Stomach (tissue), 9 donors: Measurements from ENCODE around the gene MSANTD4. TPM values are rescaled to one million over a fixed set of nuclear protein-coding genes. Genes with fewer than 3 reads are reported as not detected.
A peak's percentile ranks its signal among the peaks of the same experiment; 100 is the strongest.

ENCODE experiments used
- DNase-seq, 2 donors: peaks; one replicate each; pipeline versions ENCODE4 v3.0.0 to v3.0.0-alpha.2; 2013 to 2019
- H3K27ac ChIP-seq, 5 donors: fragments of 200-600 bp in 4 of 5; sonication (generic) in 4 of 5; one replicate each; pipeline ENCODE4 v1.5.1; 2013 to 2019; ENCODE audit warnings: mild to moderate bottlenecking in 1 of 5, moderate library complexity in 1 of 5
- H3K27me3 ChIP-seq, 3 donors: fragments of 200-600 bp; sonication (generic); one replicate each; pipeline ENCODE4 v1.5.1; 2017 to 2019; ENCODE audit warnings: mixed run types in 1 of 3
- H3K36me3 ChIP-seq, 4 donors: fragments of 200-600 bp; sonication (generic); 1 replicate in 3 of 4; 2 replicates in 1 of 4; pipeline ENCODE4 v1.5.1; 2016 to 2019
- H3K4me1 ChIP-seq, 4 donors: fragments of 200-600 bp; sonication (generic); one replicate each; pipeline ENCODE4 v1.5.1; 2016 to 2019
- H3K4me3 ChIP-seq, 4 donors: fragments of 200-600 bp; sonication (generic) in 3 of 4; one replicate each; pipeline ENCODE4 v1.5.1; 2016 to 2019; ENCODE audit warnings: mild to moderate bottlenecking in 1 of 4
- H3K9me3 ChIP-seq, 4 donors: fragments of 200-600 bp; sonication (generic); one replicate each; pipeline ENCODE4 v1.5.1; 2016 to 2019
- EP300 ChIP-seq: sonication (generic); formaldehyde crosslinking; IDR thresholded peaks from one replicate; pipeline ENCODE4 v1.6.1; 2017; ENCODE audit warnings: antibody characterized with exemption
- POLR2A ChIP-seq, 4 donors: fragments of 450-650 bp; IDR thresholded peaks; one replicate each; pipeline ENCODE4 v1.6.1; 2016; ENCODE audit warnings: antibody characterized with exemption in 4 of 4, control low read depth in 2 of 4, mild to moderate bottlenecking in 1 of 4, moderate library complexity in 1 of 4
- POLR2AphosphoS5 ChIP-seq, 3 donors: sonication (generic); formaldehyde crosslinking; IDR thresholded peaks; one replicate each; pipeline ENCODE4 v1.6.1; 2016; ENCODE audit warnings: antibody characterized with exemption in 3 of 3
- WGBS, 5 donors: extraction: QIAGEN DNeasy Blood & Tissue Kit in 3 of 5; methylation state at CpG; one replicate each; pipeline versions ENCODE4 v1.1.5 to v1.1.7; 2013 to 2018; 5-methylcytosine and 5-hydroxymethylcytosine counted together
- intact Hi-C: fragments of 100-400 bp; cut with DNase I; formaldehyde crosslinking; loops from one replicate; pipeline ENCODE4 v1.15.1; 2023; ENCODE audit warnings: low total_unique reads
- polyA plus RNA-seq, 3 donors: library from polyadenylated mRNA; stranded (reverse); fragments of 200-250 nt; gene quantifications; one replicate each; pipeline ENCODE4 v1.2.3, GENCODE V29; 2013
- total RNA-seq, 5 donors: library from RNA; depleted of rRNA; stranded (reverse); fragments of >200 nt; gene quantifications; one replicate each; pipeline versions ENCODE4 v1.1.0 to v1.2.3, GENCODE V29; 2014 to 2016
- TF ChIP-seq, protein P1 (sequence below), 7 experiments: fragments of 450-650 bp in 4 of 7; fragments of 200-600 bp in 3 of 7; sonication (generic) in 3 of 7; IDR thresholded peaks; one replicate each; pipeline ENCODE4 v1.5.1; 2016 to 2019; ENCODE audit warnings: antibody characterized with exemption in 7 of 7, control low read depth in 2 of 7, mild to moderate bottlenecking in 1 of 7
- donor health status: healthy with polysubstance abuse.
- donor health status: Bipolar disorder and iron deficiency.
- donor health status: healthy.

MSANTD4 gene
- total and polyA plus RNA-seq, 8 donors: 0.87 to 41.4 (median 5.9) TPM

DNA sequence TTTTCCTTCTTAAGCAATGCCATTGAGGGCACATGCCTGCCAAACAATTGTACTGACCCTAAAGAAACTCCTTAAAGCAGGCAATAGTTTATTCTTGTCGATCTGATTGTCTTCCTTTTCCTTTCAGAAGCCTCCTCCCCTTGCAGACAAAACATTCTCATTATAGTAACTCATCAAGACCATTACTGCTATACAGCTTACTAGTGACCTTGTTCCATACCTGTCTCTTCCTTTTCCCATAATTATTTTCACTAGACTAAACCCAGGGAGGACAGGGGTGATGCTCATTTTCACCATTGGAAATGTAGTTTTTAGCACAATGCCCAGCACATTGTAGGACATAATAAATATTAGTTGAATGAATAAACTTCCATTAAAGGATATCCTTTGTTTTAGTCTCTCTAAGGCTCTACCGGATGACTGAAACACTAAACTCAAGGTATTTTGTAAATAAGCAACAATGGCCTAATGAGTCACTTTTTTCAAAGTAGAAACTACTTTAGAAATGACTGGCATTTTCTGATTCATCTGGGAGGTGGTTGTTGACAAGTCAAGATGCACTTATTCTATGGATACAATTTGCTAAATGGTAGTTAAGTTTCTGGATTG is 9.3 kb upstream of the MSANTD4 start:
- WGBS, 5 donors: 36 to 53% (median 44%) methylated on average over 2 of the region's 2 CpGs
- Histone ChIP-seq H3K4me3 (no peak overlapping the region), H3K9me3 (no peaks in the 10 kb centered on the region), H3K27ac (no peak overlapping the region), H3K27me3 (no peaks in the 10 kb centered on the region), H3K36me3 (no peaks in the 10 kb centered on the region), H3K4me1 (no peaks in the 10 kb centered on the region)
- TF ChIP-seq POLR2AphosphoS5 (IDR thresholded peaks at IDR 0.05) (no peak), EP300 (no peak), POLR2A (IDR thresholded peaks at IDR 0.05) (no peak)
- TF ChIP-seq, protein P1, sequence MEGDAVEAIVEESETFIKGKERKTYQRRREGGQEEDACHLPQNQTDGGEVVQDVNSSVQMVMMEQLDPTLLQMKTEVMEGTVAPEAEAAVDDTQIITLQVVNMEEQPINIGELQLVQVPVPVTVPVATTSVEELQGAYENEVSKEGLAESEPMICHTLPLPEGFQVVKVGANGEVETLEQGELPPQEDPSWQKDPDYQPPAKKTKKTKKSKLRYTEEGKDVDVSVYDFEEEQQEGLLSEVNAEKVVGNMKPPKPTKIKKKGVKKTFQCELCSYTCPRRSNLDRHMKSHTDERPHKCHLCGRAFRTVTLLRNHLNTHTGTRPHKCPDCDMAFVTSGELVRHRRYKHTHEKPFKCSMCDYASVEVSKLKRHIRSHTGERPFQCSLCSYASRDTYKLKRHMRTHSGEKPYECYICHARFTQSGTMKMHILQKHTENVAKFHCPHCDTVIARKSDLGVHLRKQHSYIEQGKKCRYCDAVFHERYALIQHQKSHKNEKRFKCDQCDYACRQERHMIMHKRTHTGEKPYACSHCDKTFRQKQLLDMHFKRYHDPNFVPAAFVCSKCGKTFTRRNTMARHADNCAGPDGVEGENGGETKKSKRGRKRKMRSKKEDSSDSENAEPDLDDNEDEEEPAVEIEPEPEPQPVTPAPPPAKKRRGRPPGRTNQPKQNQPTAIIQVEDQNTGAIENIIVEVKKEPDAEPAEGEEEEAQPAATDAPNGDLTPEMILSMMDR (IDR thresholded peaks at IDR 0.05): no peak
- DNase-seq: no peak
- intact Hi-C loops: no loop called here

DNA sequence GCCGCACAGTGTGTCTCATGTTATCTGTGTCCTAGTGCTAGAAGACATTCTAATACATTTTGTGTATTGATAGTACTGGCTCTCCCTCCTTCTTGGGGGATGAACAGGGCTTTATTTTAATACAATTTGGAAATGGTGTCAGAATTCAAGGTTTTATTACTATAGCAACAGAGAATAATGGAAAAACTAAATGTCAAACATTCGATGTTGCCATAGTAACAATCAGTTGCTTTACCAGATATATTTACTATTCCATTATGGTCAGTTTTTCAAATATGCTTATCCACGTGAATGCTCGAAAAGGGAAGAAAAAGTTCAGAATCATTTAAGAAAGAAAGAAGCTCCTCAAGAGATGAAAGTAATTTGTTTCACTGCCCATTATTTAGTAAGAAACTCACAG is 8.6 kb upstream of the MSANTD4 start:
- DNase-seq: peak in 1 of 2 donors; percentile 25
- Histone ChIP-seq H3K9me3 (no peaks in the 10 kb centered on the region), H3K27ac (no peak overlapping the region), H3K4me3 (no peak overlapping the region), H3K27me3 (no peaks in the 10 kb centered on the region), H3K36me3 (no peaks in the 10 kb centered on the region), H3K4me1 (no peaks in the 10 kb centered on the region)
- intact Hi-C loops: no loop called here
- 25 to 52% (median 36%) methylated on average over 4 of the region's 4 CpGs for WGBS, 5 donors
- TF ChIP-seq POLR2AphosphoS5 (IDR thresholded peaks at IDR 0.05) (no peak), POLR2A (IDR thresholded peaks at IDR 0.05) (no peak), EP300 (no peak)
- TF ChIP-seq, protein P1 (IDR thresholded peaks at IDR 0.05): no peak

DNA sequence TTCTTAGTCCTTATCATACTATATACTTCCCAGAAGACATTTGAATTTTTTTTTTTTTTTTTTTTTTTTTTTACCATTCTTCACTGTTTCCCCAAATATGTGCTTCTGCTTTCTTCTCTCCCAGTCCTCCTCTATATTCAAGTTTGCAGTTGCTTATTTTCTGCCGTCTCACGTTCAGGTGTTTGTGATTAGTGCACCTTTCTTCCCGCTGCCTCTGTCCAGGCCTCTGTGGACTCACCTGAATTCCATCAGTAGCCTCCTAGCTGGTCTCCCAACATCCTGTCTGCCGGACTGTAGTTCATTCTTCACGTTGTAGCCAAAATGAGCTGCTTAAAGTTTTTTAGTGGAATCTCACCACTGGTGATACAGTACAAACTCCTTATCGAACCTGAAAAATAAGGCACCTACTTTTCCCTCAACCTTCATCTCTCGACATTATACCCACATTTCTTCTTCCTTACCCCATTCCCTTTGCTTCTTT is 795 bp upstream of the MSANTD4 start:
- peak in 1 of 2 donors; percentile 10 for DNase-seq
- Histone ChIP-seq H3K36me3 (no peaks in the 10 kb centered on the region), H3K27ac (peak overlapping the region; percentile 49 to 87 (median 70)), H3K9me3 (no peaks in the 10 kb centered on the region), H3K27me3 (no peaks in the 10 kb centered on the region), H3K4me3 (peak overlapping the region; percentile 82 to 95 (median 89)), H3K4me1 (peaks cover 11 to 38% (median 22%) of the 10 kb centered on the region in 4 donors)
- intact Hi-C loops: no loop called here
- 90 to 94% (median 93%) methylated on average over 7 of the region's 7 CpGs for WGBS, 5 donors
- TF ChIP-seq POLR2AphosphoS5 (IDR thresholded peaks at IDR 0.05): no peak

DNA sequence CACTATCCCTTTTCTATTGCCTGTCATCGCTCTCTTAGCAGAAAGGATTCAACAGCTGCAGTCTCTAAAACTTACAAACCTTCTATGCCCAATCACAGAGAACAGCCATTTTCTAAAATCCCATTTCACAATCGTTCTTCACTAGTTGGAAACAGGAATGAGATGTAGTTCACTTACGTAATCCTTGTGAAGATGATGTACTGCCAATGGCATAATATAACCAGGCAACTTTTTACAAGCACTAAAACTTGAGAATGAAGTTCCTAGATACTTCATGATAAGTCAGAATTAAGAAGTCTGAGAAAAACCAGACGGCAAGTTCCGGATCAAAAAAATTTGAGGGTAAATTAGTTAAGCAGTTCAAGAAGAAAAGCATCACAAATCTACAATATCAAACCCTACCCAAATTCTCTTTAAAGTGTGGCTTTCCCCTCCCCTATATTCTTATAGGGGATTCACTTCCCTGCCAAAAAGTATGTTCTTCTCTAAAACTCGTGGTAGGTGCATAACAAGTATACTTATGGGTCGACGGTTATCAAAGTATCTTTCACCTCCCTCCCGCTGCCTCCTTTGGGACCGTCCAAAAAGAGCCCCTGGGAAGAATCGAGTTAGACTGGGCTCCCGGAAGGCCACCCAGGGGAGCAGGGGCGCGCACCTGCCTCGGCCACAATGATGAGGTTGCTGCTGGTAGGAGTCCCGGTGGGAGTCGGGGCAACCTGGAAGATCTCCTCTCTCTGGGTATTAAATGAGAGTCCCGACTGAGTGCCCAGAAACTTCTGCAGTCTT is 666 bp downstream of the MSANTD4 start:
- Histone ChIP-seq H3K9me3 (no peaks in the 10 kb centered on the region), H3K4me3 (peak overlapping the region; percentile 82 to 95 (median 89)), H3K27ac (peak overlapping the region; percentile 74 to 87 (median 81)), H3K36me3 (no peaks in the 10 kb centered on the region), H3K27me3 (no peaks in the 10 kb centered on the region), H3K4me1 (peaks cover 11 to 46% (median 28%) of the 10 kb centered on the region in 4 donors)
- TF ChIP-seq, protein P1 (IDR thresholded peaks at IDR 0.05): no peak
- TF ChIP-seq POLR2AphosphoS5 (IDR thresholded peaks at IDR 0.05): peak in 2 of 3 donors; percentile 8 to 49
- DNase-seq: peak in 1 of 2 donors; percentile 16
- intact Hi-C loops: no loop called here
- 18 to 23% (median 21%) methylated on average over 14 to 18 of the region's 18 CpGs for WGBS, 5 donors
